SK-N-SH (cell line): ENCODE data around the gene ACCS. TPM values are rescaled to one million over a fixed set of nuclear protein-coding genes. Genes with fewer than 3 reads are reported as not detected.

Experiments
- CTCF ChIA-PET: fragments of 300-600, 350-600 bp; formaldehyde crosslinking; extraction: SDS; loops from one replicate; lab custom pipeline; 2021; lab: Yijun Ruan, JAX
- POLR2A ChIA-PET: fragments of 350-600 bp; sonication (Branson Sonifier 250); formaldehyde crosslinking; extraction: SDS; loops from one replicate; lab custom pipeline; 2020; ENCODE audit warnings: antibody characterized with exemption, inconsistent platforms; lab: Yijun Ruan, JAX
- DNase-seq: peaks from one replicate; pipeline ENCODE4 v3.0.0; 2012
- H2AFZ ChIP-seq: fragments of 200-600 bp; sonication (generic); 2 replicates; pipeline ENCODE4 v1.8.1; 2016; ENCODE audit warnings: antibody characterized with exemption, mild to moderate bottlenecking, low read depth
- H3F3A ChIP-seq: fragments of 200-600 bp; sonication (generic); replicated peaks from 2 replicates; pipeline ENCODE3; 2016; ENCODE audit warnings: antibody characterized with exemption, mild to moderate bottlenecking; ENCODE audit not compliant: insufficient read depth
- H3K27ac ChIP-seq, 2 experiments: fragments of 200-500 bp in 1 of 2; fragments of 200-600 bp in 1 of 2; sonication (Bioruptor generic) in 1 of 2; sonication (generic), shearing (Covaris generic) in 1 of 2; 2 replicates each; pipeline versions ENCODE4 v1.5.1 to v1.6.1; 2014 to 2016; ENCODE audit warnings: low read depth in 2 of 2, inconsistent platforms in 1 of 2, low read length in 1 of 2, mild to moderate bottlenecking in 1 of 2, mixed read lengths in 1 of 2
- H3K27me3 ChIP-seq: fragments of 200-600 bp; sonication (generic), shearing (Covaris generic); 2 replicates; pipeline ENCODE4 v1.6.1; 2016; ENCODE audit warnings: mixed run types; ENCODE audit not compliant: insufficient read depth
- H3K36me3 ChIP-seq, 2 experiments: fragments of 200-500 bp in 1 of 2; fragments of 200-600 bp in 1 of 2; sonication (Bioruptor generic) in 1 of 2; sonication (generic) in 1 of 2; replicated peaks in 1 of 2; 2 replicates each; pipeline versions ENCODE3 to v1.5.1; 2014 to 2016; ENCODE audit warnings: low read length in 1 of 2, mild to moderate bottlenecking in 1 of 2; ENCODE audit not compliant: insufficient read depth in 2 of 2, control insufficient read depth in 1 of 2
- H3K4me1 ChIP-seq, 2 experiments: fragments of 200-500 bp in 1 of 2; fragments of 200-600 bp in 1 of 2; sonication (Bioruptor generic) in 1 of 2; sonication (generic), shearing (Covaris generic) in 1 of 2; 2 replicates each; pipeline versions ENCODE4 v1.5.1 to v1.6.1; 2014 to 2016; ENCODE audit warnings: low read depth in 1 of 2, low read length in 1 of 2, mixed run types in 1 of 2; ENCODE audit not compliant: insufficient read depth in 2 of 2, control insufficient read depth in 1 of 2
- H3K4me2 ChIP-seq: fragments of 200-600 bp; sonication (generic), shearing (Covaris generic); 2 replicates; pipeline ENCODE4 v1.6.1; 2017; ENCODE audit warnings: mixed run types
- H3K4me3 ChIP-seq, 2 experiments: fragments of 200-500 bp in 1 of 2; fragments of 200-600 bp in 1 of 2; sonication (Bioruptor generic) in 1 of 2; sonication (generic), shearing (Covaris generic) in 1 of 2; 2 replicates each; pipeline versions ENCODE4 v1.5.1 to v1.8.1; 2014 to 2016; ENCODE audit warnings: low read depth in 2 of 2, inconsistent platforms in 1 of 2, low read length in 1 of 2, mild to moderate bottlenecking in 1 of 2, mixed read lengths in 1 of 2, moderate library complexity in 1 of 2
- H3K79me2 ChIP-seq: fragments of 200-600 bp; sonication (generic); 2 replicates; pipeline ENCODE4 v1.8.1; 2017; ENCODE audit warnings: mild to moderate bottlenecking; ENCODE audit not compliant: insufficient read depth
- H3K9ac ChIP-seq: fragments of 200-600 bp; sonication (generic); 2 replicates; pipeline ENCODE4 v1.6.1; 2017; ENCODE audit warnings: mixed run types
- H3K9me2 ChIP-seq: fragments of 200-600 bp; sonication (generic); 2 replicates; pipeline ENCODE4 v1.6.1; 2017; ENCODE audit warnings: mixed run types
- H3K9me3 ChIP-seq: fragments of 200-600 bp; sonication (generic); 2 replicates; pipeline ENCODE4 v1.6.1; 2017; ENCODE audit warnings: mixed run types, mild to moderate bottlenecking, moderate library complexity
- H4K20me1 ChIP-seq: fragments of 200-600 bp; sonication (generic); 2 replicates; pipeline ENCODE4 v1.6.1; 2017; ENCODE audit warnings: mild to moderate bottlenecking, mixed run types; ENCODE audit not compliant: insufficient read depth
- CHD2 ChIP-seq: fragments of 150-350 bp; IDR thresholded peaks from 2 replicates; pipeline ENCODE4 v1.6.1; 2018; ENCODE audit warnings: low read length; ENCODE audit not compliant: partially characterized antibody
- ELF1 ChIP-seq: IDR thresholded peaks from 2 replicates; pipeline ENCODE4 v1.4.0; 2012
- EZH2phosphoT487 ChIP-seq: fragments of 200-600 bp; sonication (generic); IDR thresholded peaks from 2 replicates; pipeline ENCODE4 v1.6.1; 2017; ENCODE audit warnings: low read depth, mixed run types, mild to moderate bottlenecking, antibody characterized with exemption, moderate library complexity, borderline replicate concordance
- FOSL2 ChIP-seq: IDR thresholded peaks from 2 replicates; pipeline ENCODE4 v1.4.0; 2012; ENCODE audit warnings: low read depth, mild to moderate bottlenecking, moderate library complexity, borderline replicate concordance
- FOXJ3 ChIP-seq: sonication (generic); formaldehyde crosslinking; IDR thresholded peaks from 2 replicates; pipeline ENCODE4 v1.5.1; 2020; ENCODE audit warnings: mild to moderate bottlenecking, missing genetic modification reagents
- FOXM1 ChIP-seq: IDR thresholded peaks from 2 replicates; pipeline ENCODE4 v1.4.0; 2012; ENCODE audit warnings: low read depth, mild to moderate bottlenecking
- GABPA ChIP-seq: IDR thresholded peaks from 2 replicates; pipeline ENCODE4 v1.4.0; 2012; ENCODE audit warnings: low read depth, mild to moderate bottlenecking
- GATA2 ChIP-seq: sonication (generic); formaldehyde crosslinking; IDR thresholded peaks from 2 replicates; pipeline ENCODE4 v1.5.0; 2020; ENCODE audit warnings: mild to moderate bottlenecking, missing genetic modification reagents
- MXI1 ChIP-seq: IDR thresholded peaks from 2 replicates; pipeline ENCODE4 v1.6.1; 2012; ENCODE audit warnings: mild to moderate bottlenecking, low read depth, low read length, improper control_type of control experiment
- NFIC ChIP-seq: IDR thresholded peaks from 2 replicates; pipeline ENCODE4 v1.4.0; 2012; ENCODE audit warnings: borderline replicate concordance
- NRF1 ChIP-seq: IDR thresholded peaks from 2 replicates; pipeline ENCODE4 v1.6.1; 2012; ENCODE audit warnings: low read depth, mild to moderate bottlenecking, low read length
- POLR2AphosphoS5 ChIP-seq: IDR thresholded peaks from 2 replicates; pipeline ENCODE4 v1.6.1; 2012; ENCODE audit warnings: low read depth, low read length
- RAD21 ChIP-seq: IDR thresholded peaks from 2 replicates; pipeline ENCODE4 v1.6.1; 2012; ENCODE audit warnings: mild to moderate bottlenecking, low read length
- RFX5 ChIP-seq: IDR thresholded peaks from 2 replicates; pipeline ENCODE4 v1.6.1; 2012; ENCODE audit warnings: mild to moderate bottlenecking, improper control_type of control experiment, low read length
- RXRA ChIP-seq: IDR thresholded peaks from 2 replicates; pipeline ENCODE4 v1.4.0; 2012; ENCODE audit warnings: low read depth, mild to moderate bottlenecking, borderline replicate concordance
- SIN3A ChIP-seq: IDR thresholded peaks from 2 replicates; pipeline ENCODE4 v1.6.1; 2012; ENCODE audit warnings: low read depth, mild to moderate bottlenecking, low read length, moderate library complexity, borderline replicate concordance
- SMC3 ChIP-seq: IDR thresholded peaks from 2 replicates; pipeline ENCODE4 v1.6.1; 2012; ENCODE audit warnings: low read depth, low read length, improper control_type of control experiment
- TAF1 ChIP-seq: IDR thresholded peaks from 2 replicates; pipeline ENCODE4 v1.6.1; 2012; ENCODE audit warnings: low read depth, mild to moderate bottlenecking, low read length, moderate library complexity, borderline replicate concordance
- TCF12 ChIP-seq: IDR thresholded peaks from 2 replicates; pipeline ENCODE4 v1.4.0; 2012
- TEAD4 ChIP-seq: IDR thresholded peaks from 2 replicates; pipeline ENCODE4 v1.4.0; 2012; ENCODE audit warnings: mild to moderate bottlenecking, borderline replicate concordance; ENCODE audit not compliant: insufficient read depth
- YY1 ChIP-seq: IDR thresholded peaks from 2 replicates; pipeline ENCODE4 v1.4.0; 2012; ENCODE audit warnings: low read depth, mild to moderate bottlenecking
- WGBS: methylation state at CpG from one replicate; pipeline ENCODE4 v1.1.6; 2017; ENCODE audit warnings: low lambda C conversion rate; 5-methylcytosine and 5-hydroxymethylcytosine counted together
- polyA plus RNA-seq, 3 experiments: library from polyadenylated mRNA; depleted of rRNA; stranded (reverse); fragments of >200 nt; gene quantifications; 2 replicates each; pipeline ENCODE4 v1.2.3, GENCODE V29; 2012
- TF ChIP-seq, protein P1 (sequence below): fragments of 150-350 bp; IDR thresholded peaks from 2 replicates; pipeline ENCODE4 v1.6.1; 2016; ENCODE audit warnings: mild to moderate bottlenecking, low read depth, low read length
- TF ChIP-seq, protein P2 (sequence below): IDR thresholded peaks from 2 replicates; pipeline ENCODE4 v1.4.0; 2012; ENCODE audit warnings: low read depth, borderline replicate concordance
- TF ChIP-seq, protein P3 (sequence below): IDR thresholded peaks from 2 replicates; pipeline ENCODE4 v1.4.0; 2012; ENCODE audit warnings: low read depth
- TF ChIP-seq, protein P4 (sequence below): fragments of 150-350 bp; IDR thresholded peaks from 2 replicates; pipeline ENCODE4 v1.6.1; 2017; ENCODE audit warnings: antibody characterized with exemption, low read length, low read depth, borderline replicate concordance
- TF ChIP-seq, protein P5 (sequence below): fragments of 200-600 bp; sonication (generic); IDR thresholded peaks from 2 replicates; pipeline ENCODE4 v1.6.1; 2017; ENCODE audit warnings: antibody characterized with exemption, mild to moderate bottlenecking, moderate library complexity

Gene ACCS
- polyA plus RNA-seq, 1 of the 3 experiments (the other 2 are of a cell fraction), result 28.5 TPM

DNA sequence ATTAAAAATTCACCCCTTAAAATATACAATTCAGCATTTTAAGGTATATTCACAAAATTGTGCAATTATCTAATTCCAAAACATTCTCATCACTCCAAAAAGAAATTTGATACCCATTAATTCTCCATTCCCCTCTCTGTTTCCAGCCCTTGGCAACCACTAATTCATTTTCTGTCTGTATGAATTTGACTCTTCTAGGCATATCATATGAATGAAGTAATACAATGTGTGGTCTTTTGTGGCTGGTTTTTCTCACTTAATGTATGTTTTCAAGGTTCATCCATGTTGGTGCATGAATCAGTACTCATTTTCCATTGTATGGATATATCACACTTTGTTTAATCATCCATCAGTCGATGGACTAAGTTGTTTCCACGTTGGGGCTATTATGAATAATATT is 47.2 kb upstream of the ACCS start:
- Histone ChIP-seq H3F3A (no peaks in the 10 kb centered on the region), H3K4me1 (peaks cover 19 to 22% of the 10 kb centered on the region in 2 experiments; a peak in 2 of 4 replicates), H3K27ac (no peak overlapping the region), H3K36me3 (no peaks in the 10 kb centered on the region), H3K9me3 (no peaks in the 10 kb centered on the region), H4K20me1 (no peaks in the 10 kb centered on the region)
- ChIA-PET POLR2A (no interaction called here), CTCF (no interaction called here)
- TF ChIP-seq, protein P1, sequence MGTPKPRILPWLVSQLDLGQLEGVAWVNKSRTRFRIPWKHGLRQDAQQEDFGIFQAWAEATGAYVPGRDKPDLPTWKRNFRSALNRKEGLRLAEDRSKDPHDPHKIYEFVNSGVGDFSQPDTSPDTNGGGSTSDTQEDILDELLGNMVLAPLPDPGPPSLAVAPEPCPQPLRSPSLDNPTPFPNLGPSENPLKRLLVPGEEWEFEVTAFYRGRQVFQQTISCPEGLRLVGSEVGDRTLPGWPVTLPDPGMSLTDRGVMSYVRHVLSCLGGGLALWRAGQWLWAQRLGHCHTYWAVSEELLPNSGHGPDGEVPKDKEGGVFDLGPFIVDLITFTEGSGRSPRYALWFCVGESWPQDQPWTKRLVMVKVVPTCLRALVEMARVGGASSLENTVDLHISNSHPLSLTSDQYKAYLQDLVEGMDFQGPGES, result no peak
- TF ChIP-seq EZH2phosphoT487, result no peak
- no peak for TF ChIP-seq NFIC
- no peak for TF ChIP-seq FOXM1
- no peak for TF ChIP-seq ELF1
- TF ChIP-seq YY1, result no peak
- TF ChIP-seq GABPA, result no peak
- no peak for TF ChIP-seq NRF1
- TF ChIP-seq GATA2, result no peak
- no peak for TF ChIP-seq RAD21
- TF ChIP-seq, protein P2, sequence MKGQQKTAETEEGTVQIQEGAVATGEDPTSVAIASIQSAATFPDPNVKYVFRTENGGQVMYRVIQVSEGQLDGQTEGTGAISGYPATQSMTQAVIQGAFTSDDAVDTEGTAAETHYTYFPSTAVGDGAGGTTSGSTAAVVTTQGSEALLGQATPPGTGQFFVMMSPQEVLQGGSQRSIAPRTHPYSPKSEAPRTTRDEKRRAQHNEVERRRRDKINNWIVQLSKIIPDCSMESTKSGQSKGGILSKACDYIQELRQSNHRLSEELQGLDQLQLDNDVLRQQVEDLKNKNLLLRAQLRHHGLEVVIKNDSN, result no peak
- TF ChIP-seq RFX5, result no peak
- TF ChIP-seq, protein P3, sequence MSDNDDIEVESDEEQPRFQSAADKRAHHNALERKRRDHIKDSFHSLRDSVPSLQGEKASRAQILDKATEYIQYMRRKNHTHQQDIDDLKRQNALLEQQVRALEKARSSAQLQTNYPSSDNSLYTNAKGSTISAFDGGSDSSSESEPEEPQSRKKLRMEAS, result no peak
- no peak for TF ChIP-seq FOSL2
- TF ChIP-seq, protein P4, sequence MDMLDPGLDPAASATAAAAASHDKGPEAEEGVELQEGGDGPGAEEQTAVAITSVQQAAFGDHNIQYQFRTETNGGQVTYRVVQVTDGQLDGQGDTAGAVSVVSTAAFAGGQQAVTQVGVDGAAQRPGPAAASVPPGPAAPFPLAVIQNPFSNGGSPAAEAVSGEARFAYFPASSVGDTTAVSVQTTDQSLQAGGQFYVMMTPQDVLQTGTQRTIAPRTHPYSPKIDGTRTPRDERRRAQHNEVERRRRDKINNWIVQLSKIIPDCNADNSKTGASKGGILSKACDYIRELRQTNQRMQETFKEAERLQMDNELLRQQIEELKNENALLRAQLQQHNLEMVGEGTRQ, result no peak
- TF ChIP-seq TEAD4, result no peak
- TF ChIP-seq TAF1, result no peak
- TF ChIP-seq, all 33 proteins: peak for 0
- 30% methylated on average over 2 of the region's 2 CpGs for WGBS
- Histone ChIP-seq H3K9ac (no peak overlapping the region), H3K4me3 (no peak overlapping the region), H3K79me2 (no peaks in the 10 kb centered on the region), H3K4me2 (no peak overlapping the region), H3K9me2 (no peaks in the 10 kb centered on the region), H2AFZ (no peak overlapping the region), H3K27me3 (no peaks in the 10 kb centered on the region)
- DNase-seq, result no peak

DNA sequence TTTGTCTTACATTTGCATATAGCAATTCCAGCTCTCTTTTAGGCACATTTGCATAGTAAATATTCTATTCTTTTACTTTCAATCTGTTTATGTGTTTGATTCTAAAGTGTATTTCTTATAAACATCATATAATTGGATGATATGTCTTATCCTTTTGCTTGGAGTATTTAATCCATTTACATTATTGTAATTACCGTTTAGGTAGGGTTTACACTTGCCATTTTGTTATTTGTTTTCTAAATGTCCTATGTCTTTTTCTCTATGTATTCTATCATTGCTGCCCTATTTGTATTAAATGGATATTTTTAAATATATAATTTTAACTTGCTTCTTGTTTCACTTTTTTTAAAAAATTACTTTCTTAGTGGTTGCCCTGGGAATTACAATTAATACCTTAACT is 41.1 kb upstream of the ACCS start:
- no peak overlapping the region for H3K27ac ChIP-seq
- no peaks in the 10 kb centered on the region for H3K36me3 ChIP-seq
- TF ChIP-seq SMC3 (no peak), NRF1 (no peak), POLR2AphosphoS5 (no peak), FOXJ3 (CRISPR knock-in tag) (no peak), MXI1 (no peak), TCF12 (no peak), SIN3A (no peak), RXRA (no peak), RAD21 (no peak), CHD2 (no peak)
- TF ChIP-seq, protein P5, sequence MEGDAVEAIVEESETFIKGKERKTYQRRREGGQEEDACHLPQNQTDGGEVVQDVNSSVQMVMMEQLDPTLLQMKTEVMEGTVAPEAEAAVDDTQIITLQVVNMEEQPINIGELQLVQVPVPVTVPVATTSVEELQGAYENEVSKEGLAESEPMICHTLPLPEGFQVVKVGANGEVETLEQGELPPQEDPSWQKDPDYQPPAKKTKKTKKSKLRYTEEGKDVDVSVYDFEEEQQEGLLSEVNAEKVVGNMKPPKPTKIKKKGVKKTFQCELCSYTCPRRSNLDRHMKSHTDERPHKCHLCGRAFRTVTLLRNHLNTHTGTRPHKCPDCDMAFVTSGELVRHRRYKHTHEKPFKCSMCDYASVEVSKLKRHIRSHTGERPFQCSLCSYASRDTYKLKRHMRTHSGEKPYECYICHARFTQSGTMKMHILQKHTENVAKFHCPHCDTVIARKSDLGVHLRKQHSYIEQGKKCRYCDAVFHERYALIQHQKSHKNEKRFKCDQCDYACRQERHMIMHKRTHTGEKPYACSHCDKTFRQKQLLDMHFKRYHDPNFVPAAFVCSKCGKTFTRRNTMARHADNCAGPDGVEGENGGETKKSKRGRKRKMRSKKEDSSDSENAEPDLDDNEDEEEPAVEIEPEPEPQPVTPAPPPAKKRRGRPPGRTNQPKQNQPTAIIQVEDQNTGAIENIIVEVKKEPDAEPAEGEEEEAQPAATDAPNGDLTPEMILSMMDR, result no peak
- TF ChIP-seq, protein P4, result no peak

More for the DNA sequence above, 41.1 kb upstream of the ACCS start:
- no peak for DNase-seq
- CTCF ChIA-PET, result interaction anchor here (0.6 to 1.3 kb wide), 3 partner anchors 19 to 571 kb away, joined by 3 to 4 read pairs (median 3); no protein-coding TSS in a partner anchor
- H3K4me3 ChIP-seq, result no peak overlapping the region
- no peaks in the 10 kb centered on the region for H4K20me1 ChIP-seq
- no peaks in the 10 kb centered on the region for H3K9me2 ChIP-seq
- H3K9me3 ChIP-seq, result peaks cover 7% of the 10 kb centered on the region
- H3K79me2 ChIP-seq, result no peaks in the 10 kb centered on the region
- H3K4me2 ChIP-seq, result no peak overlapping the region
- H3K4me1 ChIP-seq, result peaks cover 0 to 5% of the 10 kb centered on the region in 2 experiments; a peak in 1 of 4 replicates
- 52% methylated on average over 1 of the region's 1 CpG for WGBS
- no peaks in the 10 kb centered on the region for H3K27me3 ChIP-seq
- H3K9ac ChIP-seq, result no peak overlapping the region
- no peak overlapping the region for H2AFZ ChIP-seq
- POLR2A ChIA-PET, result no interaction called here
- H3F3A ChIP-seq, result no peaks in the 10 kb centered on the region
